ENCODE data around the gene ANKRD39.
A peak's percentile ranks its signal among the peaks of the same experiment; 100 is the strongest.
"Not testable (repeated sequence)": the region's sequence is repeated elsewhere in the genome, so short reads cannot be mapped to it uniquely, and the experiment has no call there.

Gene ANKRD39

GRCh38 chr2:96870626-96871255 is 12.9 kb upstream of the ANKRD39 start:
- DNase-seq (ENCODE audit: low read depth), result peak; percentile 55

- DNase-seq (ENCODE audit: low read depth), result peak; percentile 36
Observed at GRCh38 chr2:96869822-96870625, 12.2 kb upstream of the ANKRD39 start, which contains the start of gene SEMA4C. Gene SEMA4C (minus strand): TSS chr2:96870080. CDS start chr2:96867886, 2,194 bp downstream.

GRCh38 chr2:96869281-96869821 is 11.5 kb upstream of the ANKRD39 start:
- no peak for DNase-seq (ENCODE audit: low read depth)

GRCh38 chr2:96868555-96869280 is 10.9 kb upstream of the ANKRD39 start:
- peak; percentile 33 for DNase-seq (ENCODE audit: low read depth)

GRCh38 chr2:96867756-96868554 is 10.1 kb upstream of the ANKRD39 start:
- DNase-seq (ENCODE audit: low read depth), result peak; percentile 10

- DNase-seq (ENCODE audit: low read depth), result no peak
Observed at GRCh38 chr2:96866986-96867755, 9.4 kb upstream of the ANKRD39 start.

- no peak for DNase-seq (ENCODE audit: low read depth)
Observed at GRCh38 chr2:96866586-96866985, 8.8 kb upstream of the ANKRD39 start.

- DNase-seq (ENCODE audit: low read depth), result no peak
Observed at GRCh38 chr2:96866149-96866548, 8.3 kb upstream of the ANKRD39 start.

GRCh38 chr2:96865654-96866053 is 7.8 kb upstream of the ANKRD39 start:
- no peak for DNase-seq (ENCODE audit: low read depth)

GRCh38 chr2:96864343-96865091 is 6.7 kb upstream of the ANKRD39 start:
- no peak for DNase-seq (ENCODE audit: low read depth)

GRCh38 chr2:96863575-96864342 is 5.9 kb upstream of the ANKRD39 start:
- DNase-seq (ENCODE audit: low read depth), result no peak

GRCh38 chr2:96863056-96863455 is 5.2 kb upstream of the ANKRD39 start:
- DNase-seq (ENCODE audit: low read depth), result not testable (repeated sequence)

- no peak for DNase-seq (ENCODE audit: low read depth)
Observed at GRCh38 chr2:96861074-96861473, 3.3 kb upstream of the ANKRD39 start.

- DNase-seq (ENCODE audit: low read depth), result no peak
Observed at GRCh38 chr2:96860065-96861029, 2.5 kb upstream of the ANKRD39 start.

GRCh38 chr2:96859681-96860064 is 1.9 kb upstream of the ANKRD39 start:
- DNase-seq (ENCODE audit: low read depth), result no peak

GRCh38 chr2:96859099-96859649 is 1.4 kb upstream of the ANKRD39 start:
- DNase-seq (ENCODE audit: low read depth), result no peak

GRCh38 chr2:96856776-96857666 is 795 bp downstream of the ANKRD39 start:
- no peak for DNase-seq (ENCODE audit: low read depth)
